GM23338 (cell line): Measurements from ENCODE around the gene TMEM63C. TPM values are rescaled to one million over a fixed set of nuclear protein-coding genes. Genes with fewer than 3 reads are reported as not detected.
A peak's percentile ranks its signal among the peaks of the same experiment; 100 is the strongest.

Source experiments
- ATAC-seq: fragments of 200-7000 bp; cut with Tn5 transposase; 3 replicates; pipeline ENCODE4 v1.9.1; 2020
- DNase-seq: peaks from one replicate; pipeline ENCODE4 v3.0.0-alpha.2; 2015; ENCODE audit warnings: low spot score
- H2AFZ ChIP-seq: fragments of 200-600 bp; sonication (generic); 2 replicates; pipeline ENCODE4 v1.8.0; 2016; ENCODE audit warnings: antibody characterized with exemption, mild to moderate bottlenecking, moderate library complexity
- H3F3A ChIP-seq: fragments of 200-600 bp; sonication (generic); replicated peaks from 2 replicates; pipeline ENCODE4 v1.8.0; 2017; ENCODE audit warnings: antibody characterized with exemption, mixed run types, low read depth
- H3K27ac ChIP-seq: fragments of 200-600 bp; sonication (generic); 2 replicates; pipeline ENCODE4 v1.6.1; 2016; ENCODE audit warnings: low read depth
- H3K27me3 ChIP-seq: fragments of 200-600 bp; sonication (generic); 2 replicates; pipeline ENCODE4 v1.8.0; 2016; ENCODE audit warnings: mild to moderate bottlenecking, mixed run types, moderate library complexity; ENCODE audit not compliant: insufficient read depth
- H3K36me3 ChIP-seq: fragments of 200-600 bp; sonication (generic); 2 replicates; pipeline ENCODE4 v1.8.0; 2016; ENCODE audit warnings: mild to moderate bottlenecking; ENCODE audit not compliant: insufficient read depth
- H3K4me1 ChIP-seq: fragments of 200-600 bp; sonication (generic); 2 replicates; pipeline ENCODE4 v1.8.0; 2016; ENCODE audit warnings: mild to moderate bottlenecking, moderate library complexity; ENCODE audit not compliant: insufficient read depth
- H3K4me2 ChIP-seq: fragments of 200-600 bp; sonication (generic); 2 replicates; pipeline ENCODE4 v1.7.1; 2017; ENCODE audit warnings: mixed run types
- H3K4me3 ChIP-seq: fragments of 200-600 bp; sonication (generic); 2 replicates; pipeline ENCODE4 v1.6.1; 2016; ENCODE audit warnings: mixed run types
- H3K79me2 ChIP-seq: fragments of 200-600 bp; sonication (generic); replicated peaks from 2 replicates; pipeline ENCODE4 v1.8.0; 2017; ENCODE audit warnings: mild to moderate bottlenecking; ENCODE audit not compliant: insufficient read depth
- H3K9me2 ChIP-seq: fragments of 200-600 bp; sonication (generic); 2 replicates; pipeline ENCODE4 v1.8.0; 2017; ENCODE audit not compliant: insufficient read depth
- H4K20me1 ChIP-seq: fragments of 200-600 bp; sonication (generic); replicated peaks from 2 replicates; pipeline ENCODE4 v1.8.0; 2017; ENCODE audit warnings: mild to moderate bottlenecking; ENCODE audit not compliant: insufficient read depth
- H3K27ac Mint-ChIP-seq: 2 replicates; pipeline ENCODE4 v1.8.0; 2020; ENCODE audit warnings: inconsistent platforms, mild to moderate bottlenecking, moderate library complexity, mixed read lengths
- H3K27me3 Mint-ChIP-seq: 3 replicates; pipeline ENCODE4 v1.8.0; 2022; ENCODE audit warnings: low read depth, mild to moderate bottlenecking, moderate library complexity, mixed read lengths, inconsistent platforms; ENCODE audit not compliant: insufficient read depth, poor library complexity
- H3K36me3 Mint-ChIP-seq: 3 replicates; pipeline ENCODE4 v1.8.0; 2021; ENCODE audit warnings: low read depth, mild to moderate bottlenecking, inconsistent platforms, moderate library complexity, mixed read lengths
- H3K4me1 Mint-ChIP-seq: 3 replicates; pipeline ENCODE4 v1.8.0; 2020; ENCODE audit warnings: mild to moderate bottlenecking, inconsistent platforms, mixed read lengths
- H3K4me3 Mint-ChIP-seq: 3 replicates; pipeline ENCODE4 v1.8.0; 2021; ENCODE audit warnings: moderate library complexity, mild to moderate bottlenecking, inconsistent platforms, mixed read lengths
- H3K9me3 Mint-ChIP-seq: 3 replicates; pipeline ENCODE4 v1.8.0; 2020; ENCODE audit warnings: moderate library complexity, mild to moderate bottlenecking, inconsistent platforms, mixed read lengths
- CREB1 ChIP-seq: fragments of 250-450 bp; sonication (Bioruptor Pico); IDR thresholded peaks from 2 replicates; pipeline ENCODE4 v1.5.0; 2020; ENCODE audit warnings: low read depth, mild to moderate bottlenecking, moderate library complexity
- CTCF ChIP-seq, 2 experiments: fragments of 200-600 bp in 1 of 2; sonication (generic) in 1 of 2; conservative IDR thresholded peaks; 2 replicates each; pipeline versions ENCODE4 v1.5.1 to v1.6.1; 2016 to 2017; ENCODE audit warnings: antibody characterized with exemption in 2 of 2, low read depth in 2 of 2, mild to moderate bottlenecking in 2 of 2, moderate library complexity in 1 of 2
- ETS1 ChIP-seq: IDR thresholded peaks from 2 replicates; pipeline ENCODE4 v1.6.1; 2016; ENCODE audit warnings: antibody characterized with exemption
- EZH2 ChIP-seq: fragments of 200-600 bp; sonication (generic); IDR thresholded peaks from one replicate; pipeline ENCODE4 v1.8.0; 2017; ENCODE audit warnings: antibody characterized with exemption, mild to moderate bottlenecking, low read depth; ENCODE audit not compliant: unreplicated experiment
- EZH2phosphoT487 ChIP-seq: fragments of 200-600 bp; sonication (generic); IDR thresholded peaks from one replicate; pipeline ENCODE4 v1.8.1; 2018; ENCODE audit warnings: antibody characterized with exemption; ENCODE audit not compliant: unreplicated experiment
- JUNB ChIP-seq: IDR thresholded peaks from one replicate; pipeline ENCODE4 v1.6.1; 2016; ENCODE audit warnings: antibody characterized with exemption; ENCODE audit not compliant: unreplicated experiment
- NANOG ChIP-seq: IDR thresholded peaks from 2 replicates; pipeline ENCODE4 v1.6.1; 2016; ENCODE audit warnings: antibody characterized with exemption, borderline replicate concordance
- POLR2AphosphoS5 ChIP-seq: IDR thresholded peaks from 2 replicates; pipeline ENCODE4 v1.6.1; 2016; ENCODE audit warnings: antibody characterized with exemption, low read depth
- REST ChIP-seq: IDR thresholded peaks from one replicate; pipeline ENCODE4 v1.6.1; 2018; ENCODE audit warnings: antibody characterized with exemption; ENCODE audit not compliant: unreplicated experiment
- STAT1 ChIP-seq: IDR thresholded peaks from one replicate; pipeline ENCODE4 v1.6.1; 2016; ENCODE audit warnings: antibody characterized with exemption; ENCODE audit not compliant: unreplicated experiment
- ZNF114 ChIP-seq: fragments of 250-450 bp; sonication (Bioruptor Pico); IDR thresholded peaks from 2 replicates; pipeline ENCODE4 v1.5.0; 2020; ENCODE audit warnings: mild to moderate bottlenecking, moderate library complexity
- ZNF331 ChIP-seq: fragments of 250-450 bp; sonication (Bioruptor Pico); IDR thresholded peaks from 2 replicates; pipeline ENCODE4 v1.5.0; 2020; ENCODE audit warnings: low read depth, mild to moderate bottlenecking, moderate library complexity
- ZNF462 ChIP-seq: fragments of 250-450 bp; sonication (Bioruptor Pico); IDR thresholded peaks from 2 replicates; pipeline ENCODE4 v1.5.0; 2020; ENCODE audit warnings: mild to moderate bottlenecking, moderate library complexity
- polyA plus RNA-seq: library from polyadenylated mRNA; unstranded; fragments of >200 nt; fragmentation: Nextera tagmentation; extraction: Ambion mirVana; gene quantifications from 2 replicates; pipeline ENCODE4 v1.2.1, GENCODE V29; 2016
- total RNA-seq: library from RNA; depleted of rRNA; stranded (reverse); fragments of >200 nt; shearing (Covaris generic); gene quantifications from 2 replicates; pipeline ENCODE4 v1.2.3, GENCODE V29; 2014

The TMEM63C gene
- total and polyA plus RNA-seq, 2 experiments from 2014 or later, result 2.1 to 6.3 TPM

GRCh38 chr14:77139022-77139421, 42.6 kb upstream of the TMEM63C start:
- H3K9me2 ChIP-seq, result no peaks in the 10 kb centered on the region
- no peak overlapping the region for H3K27ac ChIP-seq
- H3K27me3 ChIP-seq, result no peaks in the 10 kb centered on the region
- TF ChIP-seq CTCF (conservative IDR thresholded peaks at IDR 0.05; ENCODE audit: low read depth in 2 of 2), result no peak
- TF ChIP-seq EZH2, result no peak
- TF ChIP-seq ZNF114 (CRISPR knock-in tag), result no peak
- no peak for TF ChIP-seq ZNF462 (CRISPR knock-in tag)
- no peak for TF ChIP-seq JUNB
- TF ChIP-seq NANOG, result no peak
- no peak for TF ChIP-seq EZH2phosphoT487
- TF ChIP-seq STAT1, result no peak
- no peak for TF ChIP-seq ETS1
- TF ChIP-seq ZNF331 (CRISPR knock-in tag), result no peak
- no peak for TF ChIP-seq POLR2AphosphoS5
- no peak for TF ChIP-seq REST
- TF ChIP-seq CREB1 (CRISPR knock-in tag), result no peak
- no peak for DNase-seq
- peak overlapping the region; percentile 94 for H3K4me3 Mint-ChIP-seq
- peaks cover 46% of the 10 kb centered on the region for H3K36me3 Mint-ChIP-seq
- peaks cover 24% of the 10 kb centered on the region for H3K27me3 Mint-ChIP-seq
- peak overlapping the region; percentile 91 for H3K4me2 ChIP-seq
- no peaks in the 10 kb centered on the region; the same call in 2 of the 3 replicates for H3K9me3 Mint-ChIP-seq
- peaks cover 17% of the 10 kb centered on the region for H3F3A ChIP-seq
- H3K4me1 ChIP-seq, result peaks cover 32% of the 10 kb centered on the region
- H2AFZ ChIP-seq, result no peak overlapping the region
- peak overlapping the region; percentile 93 for H3K4me3 ChIP-seq
- peaks cover 38% of the 10 kb centered on the region for H3K79me2 ChIP-seq
- H3K36me3 ChIP-seq, result peaks cover 19% of the 10 kb centered on the region
- peaks cover 33% of the 10 kb centered on the region for H3K4me1 Mint-ChIP-seq
- no peak for ATAC-seq
- H3K27ac Mint-ChIP-seq, result no peak overlapping the region
- peaks cover 34% of the 10 kb centered on the region for H4K20me1 ChIP-seq
